ENCODE measurements around the gene C1orf159.

DNA sequence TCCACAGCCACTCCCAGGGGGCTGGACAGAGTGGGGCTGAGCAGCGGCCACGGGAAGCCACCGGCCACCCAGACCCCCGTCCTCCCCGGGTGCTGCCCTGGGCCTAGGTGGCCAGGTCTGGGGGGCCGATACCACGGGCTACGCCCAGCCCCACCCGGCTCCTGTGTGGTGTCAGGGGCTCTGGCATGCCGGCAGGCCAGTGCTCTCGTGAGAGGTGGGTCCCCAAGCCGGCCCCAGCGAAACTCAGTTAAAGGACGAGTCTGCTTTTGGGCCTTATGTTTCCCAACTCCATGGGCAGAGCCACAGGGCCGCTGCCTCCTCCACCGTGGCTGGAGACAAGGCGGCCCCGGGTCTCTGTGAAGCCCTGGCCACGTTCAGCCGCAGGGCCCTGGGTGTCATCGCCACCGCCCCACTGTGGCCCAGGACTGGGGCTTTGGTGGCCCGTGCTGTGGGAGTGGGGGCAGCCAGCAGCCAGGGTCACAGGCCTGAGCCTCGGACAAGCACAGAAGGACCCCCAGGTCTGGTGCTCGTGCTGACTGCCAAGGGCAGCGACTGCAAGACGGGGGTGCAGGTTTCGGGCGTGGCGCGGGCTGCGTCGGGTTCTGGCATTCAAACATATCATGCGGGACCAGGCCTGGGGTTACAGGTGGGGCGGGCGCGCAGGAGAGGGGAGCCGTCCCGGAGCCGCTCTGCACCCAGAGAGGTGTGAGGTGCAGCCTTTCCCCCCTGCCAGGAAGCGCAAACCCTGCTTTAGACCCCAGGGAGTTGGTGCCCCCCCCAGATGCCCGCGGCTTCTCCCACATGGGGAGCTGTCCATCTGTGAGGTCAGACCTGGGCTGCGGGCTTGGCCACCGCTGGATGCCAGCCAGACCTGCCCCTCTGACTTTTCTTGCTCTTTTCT lies 11.9 kb upstream of the C1orf159 start:
- TF ChIP-seq, protein P1, sequence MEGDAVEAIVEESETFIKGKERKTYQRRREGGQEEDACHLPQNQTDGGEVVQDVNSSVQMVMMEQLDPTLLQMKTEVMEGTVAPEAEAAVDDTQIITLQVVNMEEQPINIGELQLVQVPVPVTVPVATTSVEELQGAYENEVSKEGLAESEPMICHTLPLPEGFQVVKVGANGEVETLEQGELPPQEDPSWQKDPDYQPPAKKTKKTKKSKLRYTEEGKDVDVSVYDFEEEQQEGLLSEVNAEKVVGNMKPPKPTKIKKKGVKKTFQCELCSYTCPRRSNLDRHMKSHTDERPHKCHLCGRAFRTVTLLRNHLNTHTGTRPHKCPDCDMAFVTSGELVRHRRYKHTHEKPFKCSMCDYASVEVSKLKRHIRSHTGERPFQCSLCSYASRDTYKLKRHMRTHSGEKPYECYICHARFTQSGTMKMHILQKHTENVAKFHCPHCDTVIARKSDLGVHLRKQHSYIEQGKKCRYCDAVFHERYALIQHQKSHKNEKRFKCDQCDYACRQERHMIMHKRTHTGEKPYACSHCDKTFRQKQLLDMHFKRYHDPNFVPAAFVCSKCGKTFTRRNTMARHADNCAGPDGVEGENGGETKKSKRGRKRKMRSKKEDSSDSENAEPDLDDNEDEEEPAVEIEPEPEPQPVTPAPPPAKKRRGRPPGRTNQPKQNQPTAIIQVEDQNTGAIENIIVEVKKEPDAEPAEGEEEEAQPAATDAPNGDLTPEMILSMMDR (IDR thresholded peaks at IDR 0.05) = no peak
- no peak for TF ChIP-seq POLR2A (IDR thresholded peaks at IDR 0.05)

Data from esophagus squamous epithelium (tissue), 4 donors.